Measurements from ENCODE around the gene HEY2. TPM values are rescaled to one million over a fixed set of nuclear protein-coding genes. Genes with fewer than 3 reads are reported as not detected.

Gene HEY2
- total RNA-seq, 1 experiment from 2014 or later = not detected

- H3K4me1 ChIP-seq (ENCODE audit: control insufficient read depth, insufficient read depth, low read length) = peaks cover 5% of the 10 kb centered on the region
- TF ChIP-seq REST (IDR thresholded peaks at IDR 0.05; ENCODE audit: insufficient read depth in 1 of 2, low read depth in 2 of 2, low read length in 1 of 2) (no peak), CTCF (IDR thresholded peaks at IDR 0.05) (peak; percentile 36; the same call in 1 of the 2 replicates), TCF7L2 (IDR thresholded peaks at IDR 0.05; ENCODE audit: low read depth, low read length) (no peak)
- no peaks in the 10 kb centered on the region for H3K36me3 ChIP-seq (ENCODE audit: control insufficient read depth, insufficient read depth, low read length)
- peak overlapping the region; percentile 97 for H3K27ac ChIP-seq (ENCODE audit: low read length)
- ChIA-PET CTCF (interaction anchor here (0.5 to 1.3 kb wide), 3 partner anchors 9 to 209 kb away, joined by 6 to 12 read pairs (median 7); partner anchors contain the start of gene NCOA7), POLR2A (interaction anchor here (0.9 kb wide), 2 partner anchors 9 to 33 kb away, joined by 4 to 8 read pairs; partner anchors contain the start of gene NCOA7)
- no peaks in the 10 kb centered on the region for H3K27me3 ChIP-seq (ENCODE audit: control insufficient read depth, insufficient read depth, low read length)
- peak overlapping the region; percentile 88 to 93 for H3K4me3 ChIP-seq (ENCODE audit: low read depth in 2 of 2, low read length in 2 of 2)
- TSS peak; percentile 82 for BruUV-seq (replicated peaks)
- intact Hi-C loops (cut with micrococcal nuclease; ENCODE audit: unreplicated experiment) = loop anchor here (2.0 to 5.0 kb wide), 2 partner anchors 175 to 191 kb away; partner anchors contain the start of gene HINT3
- in situ Hi-C loops (cut with HindIII; ENCODE audit: low pct_unique_long_range_greater_than_20kb, low sequenced_read_pairs) = no loop called here
- no peak for DNase-seq (ENCODE audit: low read depth, low spot score)
- no peaks in the 10 kb centered on the region for H3K9me3 ChIP-seq (ENCODE audit: control insufficient read depth, insufficient read depth, low read depth, low read length)
- peak; percentile 54 for ATAC-seq
Observed at GRCh38 chr6:125781314-125781868, 32.0 kb downstream of the HEY2 start.

- no TSS peak for BruUV-seq (replicated peaks)
- no peak for TF ChIP-seq CTCF (IDR thresholded peaks at IDR 0.05)
- no peak for TF ChIP-seq TCF7L2 (IDR thresholded peaks at IDR 0.05; ENCODE audit: low read depth, low read length)
- TF ChIP-seq POLR2AphosphoS5 (IDR thresholded peaks at IDR 0.05; ENCODE audit: low read depth, low read length) = no peak
- no peak for TF ChIP-seq SIN3A (IDR thresholded peaks at IDR 0.05; ENCODE audit: borderline replicate concordance, insufficient read depth, low read depth, low read length)
- TF ChIP-seq REST (IDR thresholded peaks at IDR 0.05; ENCODE audit: insufficient read depth in 1 of 2, low read depth in 2 of 2, low read length in 1 of 2) = no peak
- Histone ChIP-seq H3K27ac (ENCODE audit: low read length) (no peak overlapping the region), H3K27me3 (ENCODE audit: control insufficient read depth, insufficient read depth, low read length) (no peaks in the 10 kb centered on the region), H3K9me3 (ENCODE audit: control insufficient read depth, insufficient read depth, low read depth, low read length) (no peaks in the 10 kb centered on the region), H3K4me3 (ENCODE audit: low read depth in 2 of 2, low read length in 2 of 2) (no peak overlapping the region), H3K4me1 (ENCODE audit: control insufficient read depth, insufficient read depth, low read length) (peaks cover 10% of the 10 kb centered on the region), H3K36me3 (ENCODE audit: control insufficient read depth, insufficient read depth, low read length) (no peaks in the 10 kb centered on the region)
- ChIA-PET CTCF (interaction anchor here (0.6 to 2.4 kb wide), 2 partner anchors 172 to 553 kb away, joined by 3 to 6 read pairs; partner anchors contain the start of gene HINT3), POLR2A (interaction anchor here (0.7 kb wide), 1 partner anchor 101 kb away, joined by 4 read pairs; no protein-coding TSS in a partner anchor)
- intact Hi-C loops (cut with micrococcal nuclease; ENCODE audit: unreplicated experiment) (loop anchor here (5.0 kb wide), 1 partner anchor 188 kb away; no protein-coding TSS in a partner anchor), in situ Hi-C loops (cut with HindIII; ENCODE audit: low pct_unique_long_range_greater_than_20kb, low sequenced_read_pairs) (no loop called here)
- DNase-seq (ENCODE audit: low read depth, low spot score) (no peak), ATAC-seq (no peak)
Observed at GRCh38 chr6:125784365-125784764, 34.9 kb downstream of the HEY2 start.
